ENCODE measurements around the gene PDE4D.

PDE4D gene

GRCh38 chr5:59543821-59544442 lies 349.6 kb downstream of the PDE4D start:
- no peak for DNase-seq (ENCODE audit: low read depth, low spot score)
- no peak for TF ChIP-seq CTCF (IDR thresholded peaks at IDR 0.05; ENCODE audit: low read depth, low read length)
- in situ Hi-C loops (cut with HindIII; ENCODE audit: low sequenced_read_pairs) = no loop called here
- no peak overlapping the region for H3K4me3 ChIP-seq (ENCODE audit: low read depth, low read length)

- no peak overlapping the region for H3K4me3 ChIP-seq (ENCODE audit: low read depth, low read length)
- no peak for TF ChIP-seq CTCF (IDR thresholded peaks at IDR 0.05; ENCODE audit: low read depth, low read length)
- DNase-seq (ENCODE audit: low read depth, low spot score) = peak; percentile 72
- in situ Hi-C loops (cut with HindIII; ENCODE audit: low sequenced_read_pairs) = no loop called here
Measured at GRCh38 chr5:59542851-59543820, 350.4 kb downstream of the PDE4D start.

GRCh38 chr5:59542306-59542705 lies 351.2 kb downstream of the PDE4D start:
- no peak overlapping the region for H3K4me3 ChIP-seq (ENCODE audit: low read depth, low read length)
- in situ Hi-C loops (cut with HindIII; ENCODE audit: low sequenced_read_pairs) = no loop called here
- no peak for DNase-seq (ENCODE audit: low read depth, low spot score)
- no peak for TF ChIP-seq CTCF (IDR thresholded peaks at IDR 0.05; ENCODE audit: low read depth, low read length)

- in situ Hi-C loops (cut with HindIII; ENCODE audit: low sequenced_read_pairs) = no loop called here
- no peak for DNase-seq (ENCODE audit: low read depth, low spot score)
- H3K4me3 ChIP-seq (ENCODE audit: low read depth, low read length) = no peak overlapping the region
- no peak for TF ChIP-seq CTCF (IDR thresholded peaks at IDR 0.05; ENCODE audit: low read depth, low read length)
Measured at GRCh38 chr5:59540366-59540765, 353.2 kb downstream of the PDE4D start.

- no peak for DNase-seq (ENCODE audit: low read depth, low spot score)
- H3K4me3 ChIP-seq (ENCODE audit: low read depth, low read length) = no peak overlapping the region
- TF ChIP-seq CTCF (IDR thresholded peaks at IDR 0.05; ENCODE audit: low read depth, low read length) = no peak
- in situ Hi-C loops (cut with HindIII; ENCODE audit: low sequenced_read_pairs) = no loop called here
Measured at GRCh38 chr5:59538750-59539121, 354.8 kb downstream of the PDE4D start.

GRCh38 chr5:59537961-59538749 lies 355.4 kb downstream of the PDE4D start:
- in situ Hi-C loops (cut with HindIII; ENCODE audit: low sequenced_read_pairs) = no loop called here

More at GRCh38 chr5:59537961-59538749, 355.4 kb downstream of the PDE4D start:
- DNase-seq (ENCODE audit: low read depth, low spot score) = no peak
- TF ChIP-seq CTCF (IDR thresholded peaks at IDR 0.05; ENCODE audit: low read depth, low read length) = no peak
- H3K4me3 ChIP-seq (ENCODE audit: low read depth, low read length) = no peak overlapping the region

Data from astrocyte of the spinal cord (primary cell).